Ishikawa (cell line): ENCODE results near the gene SNX24.

Source experiments
- CEBPB ChIP-seq: IDR thresholded peaks from 2 replicates; pipeline ENCODE4 v1.6.1; 2012
- CREB1 ChIP-seq: IDR thresholded peaks from 2 replicates; pipeline ENCODE4 v1.6.1; 2012; ENCODE audit warnings: low read depth
- EGR1 ChIP-seq: IDR thresholded peaks from 2 replicates; pipeline ENCODE4 v1.6.1; 2012
- EP300 ChIP-seq: IDR thresholded peaks from 2 replicates; pipeline ENCODE4 v1.6.1; 2012; ENCODE audit warnings: borderline replicate concordance
- FOXM1 ChIP-seq: IDR thresholded peaks from 2 replicates; pipeline ENCODE4 v1.6.1; 2012; ENCODE audit warnings: low read depth, borderline replicate concordance
- NFIC ChIP-seq: IDR thresholded peaks from 2 replicates; pipeline ENCODE4 v1.6.1; 2012
- RAD21 ChIP-seq: IDR thresholded peaks from 2 replicates; pipeline ENCODE4 v1.6.1; 2012; ENCODE audit warnings: low read depth
- TAF1 ChIP-seq: IDR thresholded peaks from 2 replicates; pipeline ENCODE4 v1.6.1; 2012; ENCODE audit warnings: low read depth, mild to moderate bottlenecking
- TCF12 ChIP-seq: IDR thresholded peaks from 2 replicates; pipeline ENCODE4 v1.6.1; 2012; ENCODE audit warnings: low read depth
- TEAD4 ChIP-seq: IDR thresholded peaks from 2 replicates; pipeline ENCODE4 v1.6.1; 2012
- YY1 ChIP-seq: IDR thresholded peaks from 2 replicates; pipeline ENCODE4 v1.6.1; 2012; ENCODE audit warnings: low read depth
- ZBTB7A ChIP-seq: IDR thresholded peaks from 2 replicates; pipeline ENCODE4 v1.6.1; 2012; ENCODE audit warnings: low read depth
- TF ChIP-seq, protein P1 (sequence below): IDR thresholded peaks from 2 replicates; pipeline ENCODE4 v1.6.1; 2012
- TF ChIP-seq, protein P2 (sequence below): IDR thresholded peaks from 2 replicates; pipeline ENCODE4 v1.6.1; 2012; ENCODE audit warnings: low read depth, mild to moderate bottlenecking
- TF ChIP-seq, protein P3 (sequence below): IDR thresholded peaks from 2 replicates; pipeline ENCODE4 v1.6.1; 2012

The SNX24 gene

DNA sequence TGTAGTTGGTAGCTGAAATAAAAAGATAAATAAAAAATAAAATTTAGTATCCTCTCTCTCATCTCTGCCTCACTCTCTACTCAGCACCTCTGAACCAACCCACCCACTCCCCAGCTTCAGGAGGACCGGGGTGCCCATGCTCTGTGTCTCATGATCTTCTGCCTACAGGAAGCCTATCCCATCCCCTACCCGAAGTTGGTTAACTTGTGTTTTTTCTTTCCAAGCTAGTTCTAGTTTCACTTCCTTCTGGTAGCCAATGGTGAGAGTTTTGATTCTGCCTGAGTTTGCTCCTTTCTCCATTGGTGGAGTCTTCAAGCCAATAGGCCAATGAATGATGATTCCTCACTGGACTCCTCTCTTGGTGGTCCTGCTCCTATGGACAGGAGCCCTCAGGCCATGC lies 32.1 kb downstream of the SNX24 start:
- TF ChIP-seq NFIC (no peak), TEAD4 (no peak), TAF1 (no peak), ZBTB7A (no peak), FOXM1 (no peak), YY1 (no peak), EGR1 (no peak), RAD21 (no peak), CREB1 (no peak), EP300 (no peak), CEBPB (no peak)
- TF ChIP-seq, protein P1, sequence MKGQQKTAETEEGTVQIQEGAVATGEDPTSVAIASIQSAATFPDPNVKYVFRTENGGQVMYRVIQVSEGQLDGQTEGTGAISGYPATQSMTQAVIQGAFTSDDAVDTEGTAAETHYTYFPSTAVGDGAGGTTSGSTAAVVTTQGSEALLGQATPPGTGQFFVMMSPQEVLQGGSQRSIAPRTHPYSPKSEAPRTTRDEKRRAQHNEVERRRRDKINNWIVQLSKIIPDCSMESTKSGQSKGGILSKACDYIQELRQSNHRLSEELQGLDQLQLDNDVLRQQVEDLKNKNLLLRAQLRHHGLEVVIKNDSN = no peak
- TF ChIP-seq, protein P2, sequence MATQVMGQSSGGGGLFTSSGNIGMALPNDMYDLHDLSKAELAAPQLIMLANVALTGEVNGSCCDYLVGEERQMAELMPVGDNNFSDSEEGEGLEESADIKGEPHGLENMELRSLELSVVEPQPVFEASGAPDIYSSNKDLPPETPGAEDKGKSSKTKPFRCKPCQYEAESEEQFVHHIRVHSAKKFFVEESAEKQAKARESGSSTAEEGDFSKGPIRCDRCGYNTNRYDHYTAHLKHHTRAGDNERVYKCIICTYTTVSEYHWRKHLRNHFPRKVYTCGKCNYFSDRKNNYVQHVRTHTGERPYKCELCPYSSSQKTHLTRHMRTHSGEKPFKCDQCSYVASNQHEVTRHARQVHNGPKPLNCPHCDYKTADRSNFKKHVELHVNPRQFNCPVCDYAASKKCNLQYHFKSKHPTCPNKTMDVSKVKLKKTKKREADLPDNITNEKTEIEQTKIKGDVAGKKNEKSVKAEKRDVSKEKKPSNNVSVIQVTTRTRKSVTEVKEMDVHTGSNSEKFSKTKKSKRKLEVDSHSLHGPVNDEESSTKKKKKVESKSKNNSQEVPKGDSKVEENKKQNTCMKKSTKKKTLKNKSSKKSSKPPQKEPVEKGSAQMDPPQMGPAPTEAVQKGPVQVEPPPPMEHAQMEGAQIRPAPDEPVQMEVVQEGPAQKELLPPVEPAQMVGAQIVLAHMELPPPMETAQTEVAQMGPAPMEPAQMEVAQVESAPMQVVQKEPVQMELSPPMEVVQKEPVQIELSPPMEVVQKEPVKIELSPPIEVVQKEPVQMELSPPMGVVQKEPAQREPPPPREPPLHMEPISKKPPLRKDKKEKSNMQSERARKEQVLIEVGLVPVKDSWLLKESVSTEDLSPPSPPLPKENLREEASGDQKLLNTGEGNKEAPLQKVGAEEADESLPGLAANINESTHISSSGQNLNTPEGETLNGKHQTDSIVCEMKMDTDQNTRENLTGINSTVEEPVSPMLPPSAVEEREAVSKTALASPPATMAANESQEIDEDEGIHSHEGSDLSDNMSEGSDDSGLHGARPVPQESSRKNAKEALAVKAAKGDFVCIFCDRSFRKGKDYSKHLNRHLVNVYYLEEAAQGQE = no peak
- TF ChIP-seq, protein P3, sequence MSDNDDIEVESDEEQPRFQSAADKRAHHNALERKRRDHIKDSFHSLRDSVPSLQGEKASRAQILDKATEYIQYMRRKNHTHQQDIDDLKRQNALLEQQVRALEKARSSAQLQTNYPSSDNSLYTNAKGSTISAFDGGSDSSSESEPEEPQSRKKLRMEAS = no peak

DNA sequence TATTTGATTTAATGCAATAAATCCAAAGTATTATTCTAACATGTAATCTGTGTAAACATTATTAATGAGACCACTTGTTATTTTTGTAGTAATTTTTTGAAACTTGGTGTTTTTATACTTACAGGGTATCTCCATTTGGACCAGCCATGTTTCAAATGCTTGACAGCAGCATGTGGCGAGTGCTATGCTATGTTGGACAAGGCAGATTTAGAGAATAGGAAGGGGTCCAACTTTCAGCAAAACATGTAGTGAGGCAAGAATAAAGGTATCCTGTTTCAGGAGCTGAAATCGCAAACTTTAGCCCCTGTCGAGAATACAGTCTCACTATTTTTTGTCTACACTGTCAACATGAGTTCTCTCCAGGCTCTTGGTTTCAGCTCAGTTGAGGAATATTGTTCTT lies 33.7 kb downstream of the SNX24 start:
- TF ChIP-seq, protein P1 = no peak
- TF ChIP-seq RAD21 = no peak
- no peak for TF ChIP-seq TAF1
- TF ChIP-seq, protein P3 = no peak
- TF ChIP-seq, protein P2 = no peak
- no peak for TF ChIP-seq YY1
- no peak for TF ChIP-seq FOXM1
- no peak for TF ChIP-seq CREB1
- TF ChIP-seq TCF12 = no peak
- no peak for TF ChIP-seq EP300
- TF ChIP-seq ZBTB7A = no peak
- no peak for TF ChIP-seq NFIC
- no peak for TF ChIP-seq TEAD4
- no peak for TF ChIP-seq EGR1
- no peak for TF ChIP-seq CEBPB

DNA sequence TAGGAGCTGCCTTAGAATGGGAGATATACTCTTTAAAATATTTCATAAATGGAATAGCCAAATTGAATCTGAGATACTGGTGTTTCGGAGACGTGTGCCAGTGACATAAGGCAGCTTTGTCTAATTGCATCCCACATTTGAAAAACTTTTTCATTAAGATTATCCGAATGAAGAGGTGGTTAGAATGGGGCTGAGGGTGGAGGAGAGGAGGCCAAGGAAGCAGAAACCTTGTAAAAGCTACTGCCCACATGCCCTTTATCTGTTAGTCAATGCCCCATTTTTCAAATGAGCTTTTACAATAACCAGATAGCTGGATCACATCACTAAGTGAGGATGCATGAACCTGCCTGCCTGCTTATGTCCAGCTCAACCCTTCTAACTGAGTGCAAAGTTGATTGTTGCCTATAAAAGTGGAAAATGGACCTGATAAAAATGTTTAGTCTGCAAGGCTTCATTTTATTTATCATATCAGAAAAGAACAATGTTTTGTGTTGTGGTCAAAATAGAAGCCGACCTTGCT lies 34.8 kb downstream of the SNX24 start:
- no peak for TF ChIP-seq FOXM1

DNA sequence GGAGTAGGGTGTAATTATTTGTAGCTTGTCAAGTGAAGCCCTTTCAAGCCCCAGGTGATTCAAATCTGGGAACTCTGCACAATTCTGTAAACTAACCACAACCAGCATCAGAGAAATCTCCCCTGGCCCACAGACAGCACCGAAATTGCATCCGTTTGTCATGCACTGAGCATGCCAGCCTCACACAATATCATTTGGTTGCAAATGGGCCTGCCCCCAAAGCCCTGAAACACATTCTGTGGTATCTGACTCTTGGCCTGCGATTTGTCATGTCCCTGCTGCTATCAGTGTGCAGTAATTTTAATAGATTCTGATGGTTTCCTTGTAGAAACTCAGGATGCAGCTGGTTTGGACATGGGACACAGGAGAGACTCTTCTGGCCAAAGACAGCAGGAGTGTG lies 35.3 kb downstream of the SNX24 start:
- TF ChIP-seq NFIC (no peak), CEBPB (no peak), YY1 (no peak), ZBTB7A (no peak), FOXM1 (no peak), EGR1 (no peak), TAF1 (no peak), EP300 (no peak), RAD21 (no peak), TEAD4 (no peak), CREB1 (no peak), TCF12 (no peak)
- TF ChIP-seq, protein P2 = no peak
- TF ChIP-seq, protein P1 = no peak
- TF ChIP-seq, protein P3 = no peak
